ENCODE data around the gene TRIO.

TRIO gene

GRCh38 chr5:14212838-14213237 is 69.7 kb downstream of the TRIO start:
- no peak for DNase-seq

GRCh38 chr5:14213253-14213652 is 70.1 kb downstream of the TRIO start:
- DNase-seq: no peak

GRCh38 chr5:14213813-14214585 is 70.9 kb downstream of the TRIO start:
- no peak for DNase-seq

GRCh38 chr5:14215901-14216300 is 72.8 kb downstream of the TRIO start:
- no peak for DNase-seq

- no peak for DNase-seq
These were observed 73.2 kb downstream of the TRIO start for GRCh38 chr5:14216372-14216771.

- no peak for DNase-seq
These were observed 73.8 kb downstream of the TRIO start for GRCh38 chr5:14216902-14217301.

- no peak for DNase-seq
These were observed 74.4 kb downstream of the TRIO start for GRCh38 chr5:14217587-14217986.

GRCh38 chr5:14218011-14218410 is 74.9 kb downstream of the TRIO start:
- DNase-seq: no peak

- DNase-seq: no peak
These were observed 75.3 kb downstream of the TRIO start for GRCh38 chr5:14218480-14218879.

GRCh38 chr5:14218897-14219573 is 75.9 kb downstream of the TRIO start:
- DNase-seq: no peak

GRCh38 chr5:14219800-14220512 is 76.8 kb downstream of the TRIO start:
- no peak for DNase-seq

- DNase-seq: no peak
These were observed 77.5 kb downstream of the TRIO start for GRCh38 chr5:14220642-14221041.

GRCh38 chr5:14221732-14222131 is 78.6 kb downstream of the TRIO start:
- no peak for DNase-seq

- DNase-seq: no peak
These were observed 79.1 kb downstream of the TRIO start for GRCh38 chr5:14222206-14222605.

GRCh38 chr5:14223372-14223771 is 80.2 kb downstream of the TRIO start:
- no peak for DNase-seq

GRCh38 chr5:14225173-14225834 is 82.2 kb downstream of the TRIO start:
- DNase-seq: no peak

- no peak for DNase-seq
These were observed 83.0 kb downstream of the TRIO start for GRCh38 chr5:14226149-14226548.

- DNase-seq: no peak
These were observed 83.4 kb downstream of the TRIO start for GRCh38 chr5:14226554-14226953.

GRCh38 chr5:14226992-14227391 is 83.8 kb downstream of the TRIO start:
- DNase-seq: no peak

- no peak for DNase-seq
These were observed 84.4 kb downstream of the TRIO start for GRCh38 chr5:14227513-14227912.

- no peak for DNase-seq
These were observed 85.1 kb downstream of the TRIO start for GRCh38 chr5:14228219-14228618.

GRCh38 chr5:14229181-14229580 is 86.0 kb downstream of the TRIO start:
- no peak for DNase-seq

GRCh38 chr5:14229734-14230133 is 86.6 kb downstream of the TRIO start:
- no peak for DNase-seq

Measured in stimulated activated naive CD4-positive, alpha-beta T cell treated with Interleukin-2 at 50 U/mL for 16 hours (primary cell).